ENCODE data around the gene METTL26. TPM values are rescaled to one million over a fixed set of nuclear protein-coding genes. Genes with fewer than 3 reads are reported as not detected.
"Not testable (repeated sequence)": the region's sequence is repeated elsewhere in the genome, so short reads cannot be mapped to it uniquely, and the experiment has no call there.

The METTL26 gene
- total and polyA plus RNA-seq, 4 donors, result 26.3 to 69.1 (median 41.4) TPM

DNA sequence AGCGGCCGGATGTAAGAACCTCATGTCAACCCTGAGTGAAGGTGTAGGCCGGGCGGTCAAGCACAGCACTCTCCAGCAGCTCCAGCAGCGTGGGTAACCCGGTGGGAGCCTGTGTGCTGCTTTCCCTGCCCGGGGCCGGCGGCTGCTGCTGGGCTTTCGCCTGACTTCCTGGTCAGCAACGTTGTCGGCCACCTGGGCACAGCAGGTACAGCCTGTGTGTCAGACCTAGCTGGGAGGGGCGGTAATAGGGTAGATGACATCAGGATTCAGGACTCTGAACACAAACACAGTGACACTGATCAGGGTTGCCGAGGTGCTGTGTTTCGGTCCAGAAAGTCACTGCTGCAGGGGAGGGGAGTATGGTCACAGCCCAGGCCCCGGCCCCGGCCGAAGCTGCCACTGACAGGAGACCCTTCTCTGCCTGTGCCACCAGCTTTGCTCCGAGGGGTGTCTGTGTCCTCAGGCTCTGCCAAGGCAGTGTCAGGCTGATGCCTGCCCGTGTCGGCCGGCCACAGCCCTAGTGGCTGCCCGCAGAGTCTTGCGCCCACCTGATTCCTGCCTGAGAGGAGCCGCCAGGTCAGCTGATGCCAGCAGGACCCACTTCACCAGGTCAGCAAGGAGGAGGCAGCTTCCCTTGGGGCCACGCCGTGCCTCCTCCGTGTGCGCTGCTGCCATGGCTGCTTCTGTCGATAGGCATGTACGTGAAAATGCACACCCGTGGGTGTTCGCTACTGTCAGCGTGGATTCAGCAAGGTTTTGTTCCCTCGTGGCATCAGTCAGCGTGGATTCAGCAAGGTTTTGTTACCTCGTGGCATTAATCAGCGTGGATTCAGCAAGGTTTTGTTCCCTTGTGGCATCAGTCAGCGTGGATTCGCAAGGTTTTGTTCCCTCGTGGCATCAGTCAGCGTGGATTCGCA is 37.0 kb downstream of the METTL26 start:
- Histone ChIP-seq H3K36me3 (ENCODE audit: control insufficient read depth in 4 of 4, insufficient read depth in 3 of 4, low read depth in 1 of 4, low read length in 3 of 4) (peaks cover 0 to 4% (median 2%) of the 10 kb centered on the region in 4 donors), H3K4me3 (ENCODE audit: low read depth in 1 of 3, low read length in 3 of 3) (no peak overlapping the region)

GRCh38 chr16:597655-598054 is 38.5 kb downstream of the METTL26 start:
- not testable (repeated sequence) for H3K27me3 ChIP-seq (ENCODE audit: control insufficient read depth in 4 of 4, insufficient read depth in 4 of 4, low read length in 3 of 4); H3K27ac ChIP-seq (ENCODE audit: low read depth in 1 of 2, low read length in 2 of 2); DNase-seq (ENCODE audit: low spot score); H3K9ac ChIP-seq (ENCODE audit: low read depth in 1 of 2, low read length in 2 of 2); H3K36me3 ChIP-seq (ENCODE audit: control insufficient read depth in 4 of 4, insufficient read depth in 3 of 4, low read depth in 1 of 4, low read length in 3 of 4); H3K9me3 ChIP-seq (ENCODE audit: control insufficient read depth in 4 of 4, low read length in 3 of 4); H3K4me3 ChIP-seq (ENCODE audit: low read depth in 1 of 3, low read length in 3 of 3)
- peaks cover 17 to 55% (median 43%) of the 10 kb centered on the region in 4 donors for H3K4me1 ChIP-seq (ENCODE audit: control insufficient read depth in 4 of 4, insufficient read depth in 4 of 4, low read length in 3 of 4)
- WGBS, result 95% methylated on average over 7 of the region's 7 CpGs

More for the DNA sequence above, 37.0 kb downstream of the METTL26 start:
- TF ChIP-seq RXRA (IDR thresholded peaks at IDR 0.05), result peak in 1 of 2 donors; percentile 44
- no peak for TF ChIP-seq REST (IDR thresholded peaks at IDR 0.05)
- no peak for TF ChIP-seq SP1 (IDR thresholded peaks at IDR 0.05)
- peak in 1 of 2 donors; percentile 58 for TF ChIP-seq HNF4A (conservative IDR thresholded peaks at IDR 0.05)
- Histone ChIP-seq H3K9me3 (ENCODE audit: control insufficient read depth in 4 of 4, low read length in 3 of 4) (no peaks in the 10 kb centered on the region), H3K27me3 (ENCODE audit: control insufficient read depth in 4 of 4, insufficient read depth in 4 of 4, low read length in 3 of 4) (no peaks in the 10 kb centered on the region), H3K9ac (ENCODE audit: low read depth in 1 of 2, low read length in 2 of 2) (no peak overlapping the region), H3K27ac (ENCODE audit: low read depth in 1 of 2, low read length in 2 of 2) (peak overlapping the region; percentile 68 to 81), H3K4me1 (ENCODE audit: control insufficient read depth in 4 of 4, insufficient read depth in 4 of 4, low read length in 3 of 4) (peaks cover 13 to 50% (median 29%) of the 10 kb centered on the region in 4 donors)
- WGBS, result 80% methylated on average over 43 of the region's 43 CpGs
- DNase-seq (ENCODE audit: low spot score), result no peak

GRCh38 chr16:596736-597060 is 39.4 kb downstream of the METTL26 start:
- Histone ChIP-seq H3K27me3 (ENCODE audit: control insufficient read depth in 4 of 4, insufficient read depth in 4 of 4, low read length in 3 of 4) (no peaks in the 10 kb centered on the region), H3K9ac (ENCODE audit: low read depth in 1 of 2, low read length in 2 of 2) (no peak overlapping the region), H3K9me3 (ENCODE audit: control insufficient read depth in 4 of 4, low read length in 3 of 4) (no peaks in the 10 kb centered on the region), H3K4me3 (ENCODE audit: low read depth in 1 of 3, low read length in 3 of 3) (no peak overlapping the region), H3K27ac (ENCODE audit: low read depth in 1 of 2, low read length in 2 of 2) (peak overlapping the region; percentile 6 to 92), H3K36me3 (ENCODE audit: control insufficient read depth in 4 of 4, insufficient read depth in 3 of 4, low read depth in 1 of 4, low read length in 3 of 4) (peaks cover 0 to 4% (median 2%) of the 10 kb centered on the region in 4 donors), H3K4me1 (ENCODE audit: control insufficient read depth in 4 of 4, insufficient read depth in 4 of 4, low read length in 3 of 4) (peaks cover 24 to 64% (median 52%) of the 10 kb centered on the region in 4 donors)
- no peak for DNase-seq (ENCODE audit: low spot score)
- WGBS, result 88% methylated on average over 12 of the region's 12 CpGs
- no peak for TF ChIP-seq SP1 (IDR thresholded peaks at IDR 0.05)
- TF ChIP-seq, protein P1, sequence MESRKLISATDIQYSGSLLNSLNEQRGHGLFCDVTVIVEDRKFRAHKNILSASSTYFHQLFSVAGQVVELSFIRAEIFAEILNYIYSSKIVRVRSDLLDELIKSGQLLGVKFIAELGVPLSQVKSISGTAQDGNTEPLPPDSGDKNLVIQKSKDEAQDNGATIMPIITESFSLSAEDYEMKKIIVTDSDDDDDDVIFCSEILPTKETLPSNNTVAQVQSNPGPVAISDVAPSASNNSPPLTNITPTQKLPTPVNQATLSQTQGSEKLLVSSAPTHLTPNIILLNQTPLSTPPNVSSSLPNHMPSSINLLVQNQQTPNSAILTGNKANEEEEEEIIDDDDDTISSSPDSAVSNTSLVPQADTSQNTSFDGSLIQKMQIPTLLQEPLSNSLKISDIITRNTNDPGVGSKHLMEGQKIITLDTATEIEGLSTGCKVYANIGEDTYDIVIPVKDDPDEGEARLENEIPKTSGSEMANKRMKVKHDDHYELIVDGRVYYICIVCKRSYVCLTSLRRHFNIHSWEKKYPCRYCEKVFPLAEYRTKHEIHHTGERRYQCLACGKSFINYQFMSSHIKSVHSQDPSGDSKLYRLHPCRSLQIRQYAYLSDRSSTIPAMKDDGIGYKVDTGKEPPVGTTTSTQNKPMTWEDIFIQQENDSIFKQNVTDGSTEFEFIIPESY (IDR thresholded peaks at IDR 0.05), result no peak
